Neural cell (in vitro differentiated cells): ENCODE data around the gene NUP50. TPM values are rescaled to one million over a fixed set of nuclear protein-coding genes. Genes with fewer than 3 reads are reported as not detected.

Source experiments
- H2AFZ ChIP-seq: fragments of 200-600, 300-800 bp; sonication (generic), shearing (Covaris generic); 2 replicates; pipeline ENCODE4 v1.6.0; 2014; ENCODE audit warnings: low read depth, mild to moderate bottlenecking, antibody characterized with exemption, low read length, moderate library complexity
- H3F3A ChIP-seq: fragments of 200-600 bp; shearing (Covaris generic); 2 replicates; pipeline ENCODE4 v1.6.1; 2016; ENCODE audit warnings: mild to moderate bottlenecking, moderate library complexity, mixed read lengths, antibody characterized with exemption, low read length; ENCODE audit not compliant: insufficient read depth, poor library complexity, severe bottlenecking
- H3K27ac ChIP-seq: fragments of 200-600, 300-800 bp; sonication (generic), shearing (Covaris generic); 2 replicates; pipeline ENCODE4 v1.5.1; 2014; ENCODE audit warnings: mild to moderate bottlenecking, low read length, moderate library complexity
- H3K27me3 ChIP-seq: fragments of 300-800, 200-600 bp; sonication (generic), shearing (Covaris generic); 2 replicates; pipeline ENCODE4 v1.6.0; 2014; ENCODE audit warnings: mild to moderate bottlenecking, low read depth, low read length, moderate library complexity; ENCODE audit not compliant: insufficient read depth
- H3K36me3 ChIP-seq: fragments of 300-800, 200-600 bp; sonication (generic), shearing (Covaris generic); 2 replicates; pipeline ENCODE4 v1.5.1; 2014; ENCODE audit warnings: mild to moderate bottlenecking, antibody characterized with exemption, low read length, moderate library complexity; ENCODE audit not compliant: insufficient read depth
- H3K4me2 ChIP-seq: fragments of 300-800, 200-600 bp; sonication (generic), shearing (Covaris generic); 2 replicates; pipeline ENCODE4 v1.6.0; 2014; ENCODE audit warnings: mild to moderate bottlenecking, low read length
- H3K4me3 ChIP-seq: fragments of 300-800, 200-600 bp; sonication (generic), shearing (Covaris generic); 2 replicates; pipeline ENCODE4 v1.5.1; 2014; ENCODE audit warnings: mild to moderate bottlenecking, low read length, moderate library complexity
- H3K79me2 ChIP-seq: fragments of 200-600 bp; shearing (Covaris generic); replicated peaks from 2 replicates; pipeline ENCODE4 v1.6.0; 2014; ENCODE audit warnings: mild to moderate bottlenecking, low read length, moderate library complexity; ENCODE audit not compliant: insufficient read depth
- H3K9ac ChIP-seq: fragments of 300-800, 200-600 bp; sonication (generic), shearing (Covaris generic); 2 replicates; pipeline ENCODE4 v1.6.1; 2016; ENCODE audit warnings: mild to moderate bottlenecking, low read length, mixed read lengths
- H3K9me2 ChIP-seq: fragments of 200-600 bp; shearing (Covaris generic); 2 replicates; pipeline ENCODE4 v1.6.1; 2016; ENCODE audit warnings: mild to moderate bottlenecking, low read length, mixed read lengths; ENCODE audit not compliant: insufficient read depth
- H3K9me3 ChIP-seq: fragments of 200-600, 300-800 bp; sonication (generic), shearing (Covaris generic); 2 replicates; pipeline ENCODE4 v1.6.1; 2016; ENCODE audit warnings: mild to moderate bottlenecking, mixed run types, low read length, moderate library complexity, mixed read lengths
- H4K20me1 ChIP-seq: fragments of 200-600 bp; shearing (Covaris generic); 2 replicates; pipeline ENCODE4 v1.6.1; 2016; ENCODE audit warnings: mild to moderate bottlenecking, mixed run types; ENCODE audit not compliant: insufficient read depth
- EP300 ChIP-seq: fragments of 450-650 bp; conservative IDR thresholded peaks from 2 replicates; pipeline ENCODE4 v1.6.1; 2014; ENCODE audit warnings: antibody characterized with exemption, mild to moderate bottlenecking, moderate library complexity; ENCODE audit not compliant: poor library complexity, severe bottlenecking
- EZH2 ChIP-seq: fragments of 200-600, 300-800 bp; shearing (Covaris generic), sonication (generic); IDR thresholded peaks from 2 replicates; pipeline ENCODE4 v1.6.1; 2014; ENCODE audit warnings: antibody characterized with exemption, low read length, borderline replicate concordance, mild to moderate bottlenecking; ENCODE audit not compliant: insufficient read depth, poor library complexity, severe bottlenecking
- MXI1 ChIP-seq: fragments of 450-650 bp; conservative IDR thresholded peaks from 2 replicates; pipeline ENCODE4 v1.6.1; 2014; ENCODE audit warnings: antibody characterized with exemption, mild to moderate bottlenecking; ENCODE audit not compliant: poor library complexity, severe bottlenecking
- POLR2AphosphoS5 ChIP-seq: IDR thresholded peaks from 2 replicates; pipeline ENCODE4 v1.6.1; 2012
- RAD21 ChIP-seq: fragments of 450-650 bp; conservative IDR thresholded peaks from 2 replicates; pipeline ENCODE4 v1.6.1; 2014; ENCODE audit warnings: antibody characterized with exemption, mild to moderate bottlenecking, moderate library complexity
- SMC3 ChIP-seq: fragments of 450-650 bp; conservative IDR thresholded peaks from 2 replicates; pipeline ENCODE4 v1.6.1; 2014; ENCODE audit warnings: antibody characterized with exemption, mild to moderate bottlenecking, moderate library complexity; ENCODE audit not compliant: poor library complexity
- TAF1 ChIP-seq: IDR thresholded peaks from 2 replicates; pipeline ENCODE4 v1.6.1; 2012; ENCODE audit warnings: low read depth
- polyA plus RNA-seq: library from polyadenylated mRNA; depleted of rRNA; stranded (reverse); fragments of >200 nt; gene quantifications from 2 replicates; pipeline ENCODE4 v1.2.3, GENCODE V29; 2014
- TF ChIP-seq, protein P1 (sequence below): IDR thresholded peaks from 2 replicates; pipeline ENCODE4 v1.6.1; 2012; ENCODE audit warnings: borderline replicate concordance
- TF ChIP-seq, protein P2 (sequence below): fragments of 450-650 bp; IDR thresholded peaks from 2 replicates; pipeline ENCODE4 v1.5.1; 2014; ENCODE audit warnings: antibody characterized with exemption, mild to moderate bottlenecking, moderate library complexity; ENCODE audit not compliant: poor library complexity, severe bottlenecking

Gene NUP50
- polyA plus RNA-seq, 1 donor from 2014 or later: 38.7 TPM

DNA sequence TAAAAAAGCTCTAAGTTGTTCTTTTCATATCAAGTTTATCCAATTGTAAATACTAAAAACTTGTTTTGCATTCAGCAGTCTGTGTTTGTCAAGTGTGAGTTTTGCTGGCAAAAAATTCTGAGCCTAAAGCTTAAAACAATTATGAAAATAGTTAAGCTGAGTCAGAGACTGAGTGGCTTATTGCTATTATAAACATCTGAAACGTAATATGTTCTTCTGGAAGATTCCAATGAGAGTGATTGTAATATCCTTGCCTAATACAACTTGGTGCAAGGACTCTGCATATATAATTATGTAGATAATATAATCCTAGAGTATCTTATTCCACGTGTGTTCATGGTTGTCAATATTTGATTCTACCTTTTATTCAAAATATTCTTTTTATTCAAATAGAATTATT is 14.1 kb upstream of the NUP50 start:
- Histone ChIP-seq H4K20me1 (no peaks in the 10 kb centered on the region), H3K9ac (no peak overlapping the region), H3K36me3 (no peaks in the 10 kb centered on the region), H3F3A (no peaks in the 10 kb centered on the region), H3K79me2 (no peaks in the 10 kb centered on the region), H3K27me3 (no peaks in the 10 kb centered on the region), H2AFZ (no peak overlapping the region), H3K4me2 (no peak overlapping the region), H3K9me2 (no peaks in the 10 kb centered on the region), H3K4me3 (no peak overlapping the region), H3K27ac (no peak overlapping the region), H3K9me3 (no peaks in the 10 kb centered on the region)
- TF ChIP-seq EP300 (no peak), POLR2AphosphoS5 (no peak), TAF1 (no peak), MXI1 (no peak), RAD21 (no peak), EZH2 (no peak), SMC3 (no peak)
- TF ChIP-seq, protein P1, sequence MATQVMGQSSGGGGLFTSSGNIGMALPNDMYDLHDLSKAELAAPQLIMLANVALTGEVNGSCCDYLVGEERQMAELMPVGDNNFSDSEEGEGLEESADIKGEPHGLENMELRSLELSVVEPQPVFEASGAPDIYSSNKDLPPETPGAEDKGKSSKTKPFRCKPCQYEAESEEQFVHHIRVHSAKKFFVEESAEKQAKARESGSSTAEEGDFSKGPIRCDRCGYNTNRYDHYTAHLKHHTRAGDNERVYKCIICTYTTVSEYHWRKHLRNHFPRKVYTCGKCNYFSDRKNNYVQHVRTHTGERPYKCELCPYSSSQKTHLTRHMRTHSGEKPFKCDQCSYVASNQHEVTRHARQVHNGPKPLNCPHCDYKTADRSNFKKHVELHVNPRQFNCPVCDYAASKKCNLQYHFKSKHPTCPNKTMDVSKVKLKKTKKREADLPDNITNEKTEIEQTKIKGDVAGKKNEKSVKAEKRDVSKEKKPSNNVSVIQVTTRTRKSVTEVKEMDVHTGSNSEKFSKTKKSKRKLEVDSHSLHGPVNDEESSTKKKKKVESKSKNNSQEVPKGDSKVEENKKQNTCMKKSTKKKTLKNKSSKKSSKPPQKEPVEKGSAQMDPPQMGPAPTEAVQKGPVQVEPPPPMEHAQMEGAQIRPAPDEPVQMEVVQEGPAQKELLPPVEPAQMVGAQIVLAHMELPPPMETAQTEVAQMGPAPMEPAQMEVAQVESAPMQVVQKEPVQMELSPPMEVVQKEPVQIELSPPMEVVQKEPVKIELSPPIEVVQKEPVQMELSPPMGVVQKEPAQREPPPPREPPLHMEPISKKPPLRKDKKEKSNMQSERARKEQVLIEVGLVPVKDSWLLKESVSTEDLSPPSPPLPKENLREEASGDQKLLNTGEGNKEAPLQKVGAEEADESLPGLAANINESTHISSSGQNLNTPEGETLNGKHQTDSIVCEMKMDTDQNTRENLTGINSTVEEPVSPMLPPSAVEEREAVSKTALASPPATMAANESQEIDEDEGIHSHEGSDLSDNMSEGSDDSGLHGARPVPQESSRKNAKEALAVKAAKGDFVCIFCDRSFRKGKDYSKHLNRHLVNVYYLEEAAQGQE: no peak
- TF ChIP-seq, protein P2, sequence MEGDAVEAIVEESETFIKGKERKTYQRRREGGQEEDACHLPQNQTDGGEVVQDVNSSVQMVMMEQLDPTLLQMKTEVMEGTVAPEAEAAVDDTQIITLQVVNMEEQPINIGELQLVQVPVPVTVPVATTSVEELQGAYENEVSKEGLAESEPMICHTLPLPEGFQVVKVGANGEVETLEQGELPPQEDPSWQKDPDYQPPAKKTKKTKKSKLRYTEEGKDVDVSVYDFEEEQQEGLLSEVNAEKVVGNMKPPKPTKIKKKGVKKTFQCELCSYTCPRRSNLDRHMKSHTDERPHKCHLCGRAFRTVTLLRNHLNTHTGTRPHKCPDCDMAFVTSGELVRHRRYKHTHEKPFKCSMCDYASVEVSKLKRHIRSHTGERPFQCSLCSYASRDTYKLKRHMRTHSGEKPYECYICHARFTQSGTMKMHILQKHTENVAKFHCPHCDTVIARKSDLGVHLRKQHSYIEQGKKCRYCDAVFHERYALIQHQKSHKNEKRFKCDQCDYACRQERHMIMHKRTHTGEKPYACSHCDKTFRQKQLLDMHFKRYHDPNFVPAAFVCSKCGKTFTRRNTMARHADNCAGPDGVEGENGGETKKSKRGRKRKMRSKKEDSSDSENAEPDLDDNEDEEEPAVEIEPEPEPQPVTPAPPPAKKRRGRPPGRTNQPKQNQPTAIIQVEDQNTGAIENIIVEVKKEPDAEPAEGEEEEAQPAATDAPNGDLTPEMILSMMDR: no peak

DNA sequence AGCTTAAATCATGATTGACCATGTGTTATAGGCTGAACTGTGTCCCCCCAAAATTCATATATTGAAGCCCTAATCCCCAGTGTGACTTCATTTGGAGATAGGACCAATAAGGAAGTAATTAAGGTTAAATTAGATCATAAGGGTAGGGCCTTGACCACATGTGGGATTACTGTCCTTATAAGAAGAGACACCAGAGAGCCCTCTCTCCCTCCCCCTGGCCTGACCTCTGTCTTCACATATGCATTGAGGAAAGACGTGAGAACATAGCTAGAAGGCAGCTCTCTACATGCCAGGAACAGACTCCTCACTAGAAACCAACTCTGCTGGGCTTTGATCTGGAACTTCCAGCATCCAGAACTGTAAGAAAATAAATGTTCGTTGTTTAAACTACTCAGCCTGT is 13.6 kb upstream of the NUP50 start:
- Histone ChIP-seq H3K79me2 (no peaks in the 10 kb centered on the region), H3K27me3 (no peaks in the 10 kb centered on the region), H3K4me2 (no peak overlapping the region), H2AFZ (no peak overlapping the region), H3K27ac (no peak overlapping the region), H3K9ac (no peak overlapping the region), H3K9me2 (no peaks in the 10 kb centered on the region), H3K9me3 (no peaks in the 10 kb centered on the region), H3K36me3 (no peaks in the 10 kb centered on the region), H3K4me3 (no peak overlapping the region), H4K20me1 (no peaks in the 10 kb centered on the region), H3F3A (no peaks in the 10 kb centered on the region)
- TF ChIP-seq TAF1 (no peak), POLR2AphosphoS5 (no peak)

DNA sequence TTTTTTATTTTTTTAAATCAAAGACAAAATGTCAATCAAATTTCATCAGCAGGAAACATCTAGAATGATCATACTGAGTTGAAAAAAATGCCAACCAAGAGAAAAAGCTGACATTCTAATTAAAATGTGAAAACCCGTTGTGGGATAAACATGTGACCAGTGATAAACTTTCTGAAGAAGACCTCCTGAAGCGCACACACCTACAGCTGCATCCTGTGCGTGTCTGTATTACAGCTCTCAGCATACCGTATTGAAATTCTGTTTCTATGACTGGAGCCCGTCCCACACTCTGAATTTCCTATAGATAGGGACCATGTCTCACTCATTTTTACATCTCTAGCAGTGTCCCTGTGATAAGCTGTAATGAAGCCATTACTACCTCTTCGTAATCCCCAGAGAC is 12.2 kb upstream of the NUP50 start:
- no peaks in the 10 kb centered on the region for H3K79me2 ChIP-seq
- no peak overlapping the region for H2AFZ ChIP-seq
- H3K27ac ChIP-seq: no peak overlapping the region
- H3K9ac ChIP-seq: no peak overlapping the region
- H3K4me2 ChIP-seq: no peak overlapping the region
- no peaks in the 10 kb centered on the region for H3K36me3 ChIP-seq
- no peak overlapping the region for H3K4me3 ChIP-seq
- no peaks in the 10 kb centered on the region for H3K9me3 ChIP-seq
- no peaks in the 10 kb centered on the region for H3F3A ChIP-seq
- TF ChIP-seq RAD21: no peak
- TF ChIP-seq, protein P1: no peak
- no peak for TF ChIP-seq EP300
- TF ChIP-seq, protein P2: no peak
- no peak for TF ChIP-seq POLR2AphosphoS5
- no peak for TF ChIP-seq TAF1
- TF ChIP-seq EZH2: no peak
- H4K20me1 ChIP-seq: no peaks in the 10 kb centered on the region
- no peaks in the 10 kb centered on the region for H3K27me3 ChIP-seq
- no peaks in the 10 kb centered on the region for H3K9me2 ChIP-seq
